GM21390 (cell line): ENCODE data around the gene SHH.
"Not testable (repeated sequence)": the region's sequence is repeated elsewhere in the genome, so short reads cannot be mapped to it uniquely, and the experiment has no call there.

Experiments used
- ATAC-seq: cut with Tn5 transposase; IDR thresholded peaks from one replicate; pipeline ENCODE4 v1.9.1; 2021; ENCODE audit not compliant: unreplicated experiment

The SHH gene

DNA sequence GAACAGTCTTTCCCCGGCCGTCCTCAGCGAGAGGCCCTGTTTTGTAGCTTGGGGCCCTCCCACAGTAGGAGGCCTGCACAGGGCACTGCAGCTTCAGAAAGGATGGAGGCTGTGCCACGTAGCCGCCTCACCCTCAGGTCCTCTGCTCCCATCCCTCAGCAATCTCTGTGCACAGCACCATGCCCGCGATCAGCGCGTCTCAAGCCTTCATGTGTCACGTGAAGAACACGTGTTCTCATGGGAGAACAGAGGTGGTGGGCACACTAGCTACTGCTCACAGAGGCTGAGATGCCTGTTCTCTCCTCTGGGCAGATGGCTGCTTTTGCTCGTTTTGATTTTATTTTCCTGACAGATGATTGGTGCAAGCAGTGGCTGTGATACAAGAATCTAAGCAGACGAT, 8.5 kb upstream of the SHH start:
- ATAC-seq: no peak

DNA sequence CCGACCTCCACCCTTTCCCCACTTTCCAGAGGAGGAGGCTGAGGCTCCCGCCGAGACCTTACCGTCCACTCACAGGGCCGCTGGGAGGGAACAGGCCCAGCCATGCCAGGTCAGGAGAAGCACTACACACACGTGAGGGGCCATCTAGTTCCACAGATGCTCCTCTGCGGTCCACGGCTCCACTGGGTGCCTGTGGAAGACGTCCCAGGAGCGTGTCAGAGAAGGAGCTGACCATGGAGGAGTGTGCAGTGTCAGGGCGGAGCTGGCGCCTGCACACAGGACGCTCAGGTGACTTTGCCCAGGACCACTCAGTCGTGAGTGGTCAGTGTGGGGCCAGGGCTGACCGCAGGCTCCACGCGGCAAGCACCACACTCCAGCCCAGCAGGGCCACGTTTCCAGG, 8.0 kb upstream of the SHH start:
- ATAC-seq: no peak

DNA sequence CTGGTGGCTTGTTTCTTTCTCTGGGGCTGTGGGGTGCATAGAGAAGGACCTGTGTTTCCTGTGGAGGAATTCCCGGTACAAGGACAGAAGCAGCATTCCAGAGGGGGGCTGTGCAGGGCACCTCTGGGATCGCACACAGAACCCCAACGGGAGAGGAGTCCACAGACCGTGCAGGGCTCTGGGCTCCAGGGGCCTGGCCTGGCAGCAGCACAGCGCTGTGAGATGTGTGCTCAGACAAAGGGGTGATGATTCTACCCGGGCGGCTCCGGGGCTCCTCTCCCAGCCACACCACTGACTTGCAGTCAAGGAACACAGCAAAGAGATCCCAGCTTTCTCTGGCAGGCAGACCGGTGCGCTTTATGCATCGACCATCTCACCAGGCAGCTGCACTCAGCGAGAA, 6.9 kb upstream of the SHH start:
- no peak for ATAC-seq

DNA sequence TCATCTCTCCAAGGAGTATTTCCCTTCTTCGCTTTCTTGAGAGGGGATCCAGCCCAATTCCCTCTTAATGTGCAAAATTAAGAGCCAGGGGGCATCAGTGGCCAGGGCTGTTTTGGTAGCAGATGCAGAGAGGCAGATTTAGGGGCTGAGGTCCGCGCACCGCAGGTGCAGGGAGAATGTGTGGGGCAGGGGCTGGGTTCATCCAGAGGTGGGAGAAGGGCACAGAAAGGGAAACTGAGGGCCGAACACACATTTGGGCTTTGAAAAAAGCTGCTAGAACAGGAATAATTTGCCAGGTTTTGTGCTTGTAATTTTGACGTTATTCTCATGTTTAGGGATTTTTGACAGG, 6.5 kb upstream of the SHH start:
- ATAC-seq: no peak

DNA sequence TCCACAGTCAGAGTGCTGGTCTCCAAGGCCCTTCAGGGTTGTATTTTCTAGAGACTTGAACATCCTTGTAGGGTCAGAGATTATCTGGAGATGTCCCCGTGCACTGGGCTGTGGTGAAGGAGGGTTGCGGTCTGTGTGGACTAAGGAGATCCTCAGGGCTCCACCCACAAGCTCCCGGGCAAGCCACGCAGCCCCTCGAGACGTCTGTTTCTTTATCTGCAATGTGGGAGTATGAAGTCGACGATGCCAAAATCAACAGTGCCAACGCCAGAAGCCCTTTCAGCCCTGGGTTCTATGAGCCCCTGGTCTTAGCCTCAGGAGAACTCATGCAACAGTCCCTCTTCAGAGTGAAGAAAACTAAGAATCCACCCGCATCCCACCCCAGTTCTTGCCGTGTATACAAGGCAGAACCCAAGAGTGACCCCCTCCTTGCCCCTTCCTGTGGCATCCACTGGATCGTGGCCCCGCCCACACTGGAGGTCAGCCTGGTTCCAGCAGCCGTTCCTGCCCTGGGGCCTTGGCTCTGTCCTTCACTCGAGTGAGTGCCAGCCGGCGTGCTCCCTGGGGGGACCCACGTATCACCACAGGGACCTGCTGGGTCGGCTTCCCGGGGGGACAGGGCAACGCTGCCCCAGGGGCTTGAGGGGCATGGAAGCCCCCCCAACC, 6.0 kb upstream of the SHH start:
- no peak for ATAC-seq

DNA sequence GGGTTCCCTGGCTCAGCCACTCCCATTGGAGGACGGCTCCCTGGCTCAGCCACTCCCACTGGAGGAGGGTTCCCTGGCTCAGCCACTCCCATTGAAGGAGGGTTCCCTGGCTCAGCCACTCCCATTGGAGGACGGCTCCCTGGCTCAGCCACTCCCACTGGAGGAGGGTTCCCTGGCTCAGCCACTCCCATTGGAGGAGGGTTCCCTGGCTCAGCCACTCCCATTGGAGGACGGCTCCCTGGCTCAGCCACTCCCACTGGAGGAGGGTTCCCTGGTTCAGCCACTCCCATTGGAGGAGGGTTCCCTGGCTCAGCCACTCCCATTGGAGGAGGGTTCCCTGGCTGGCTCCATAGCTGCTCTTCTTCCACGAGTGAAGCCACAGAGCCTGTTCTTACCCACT, 5.3 kb upstream of the SHH start:
- ATAC-seq: not testable (repeated sequence)

DNA sequence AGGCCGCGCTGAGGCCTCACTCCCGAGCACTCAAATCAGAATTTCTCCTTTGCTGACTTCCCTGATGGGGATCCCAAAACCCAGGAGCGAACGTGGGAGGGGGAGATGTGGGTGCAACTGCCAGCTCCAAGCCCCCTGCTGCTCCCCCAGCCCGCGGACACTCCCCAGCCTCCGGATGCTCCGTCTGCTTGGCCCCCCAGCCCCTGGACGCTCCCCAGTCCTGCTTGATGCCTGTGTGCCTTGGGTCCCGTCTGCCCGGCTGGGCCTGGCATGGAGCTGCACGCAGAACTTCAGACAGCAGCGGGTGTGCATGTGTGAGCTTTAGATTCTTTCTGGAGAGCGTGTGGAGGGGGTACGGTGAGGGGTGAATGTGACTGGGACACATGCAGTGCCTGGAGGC, 4.7 kb upstream of the SHH start:
- ATAC-seq: no peak

DNA sequence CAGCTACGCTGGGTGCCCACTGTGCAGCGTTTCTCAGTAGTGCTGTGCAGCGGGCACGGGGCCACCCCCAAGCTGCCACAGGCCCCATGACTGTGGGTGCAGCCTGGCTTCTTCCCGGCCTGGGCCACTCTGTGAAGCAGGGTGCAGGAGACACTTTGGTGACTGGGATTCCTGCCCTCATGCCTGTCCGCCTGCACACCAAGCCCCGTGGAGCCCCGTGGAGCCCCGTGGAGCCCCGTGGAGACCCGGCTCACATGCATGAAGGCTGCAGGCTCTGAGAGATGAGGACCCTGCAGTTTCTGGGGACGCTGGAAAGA, 3.9 kb upstream of the SHH start:
- ATAC-seq: no peak

DNA sequence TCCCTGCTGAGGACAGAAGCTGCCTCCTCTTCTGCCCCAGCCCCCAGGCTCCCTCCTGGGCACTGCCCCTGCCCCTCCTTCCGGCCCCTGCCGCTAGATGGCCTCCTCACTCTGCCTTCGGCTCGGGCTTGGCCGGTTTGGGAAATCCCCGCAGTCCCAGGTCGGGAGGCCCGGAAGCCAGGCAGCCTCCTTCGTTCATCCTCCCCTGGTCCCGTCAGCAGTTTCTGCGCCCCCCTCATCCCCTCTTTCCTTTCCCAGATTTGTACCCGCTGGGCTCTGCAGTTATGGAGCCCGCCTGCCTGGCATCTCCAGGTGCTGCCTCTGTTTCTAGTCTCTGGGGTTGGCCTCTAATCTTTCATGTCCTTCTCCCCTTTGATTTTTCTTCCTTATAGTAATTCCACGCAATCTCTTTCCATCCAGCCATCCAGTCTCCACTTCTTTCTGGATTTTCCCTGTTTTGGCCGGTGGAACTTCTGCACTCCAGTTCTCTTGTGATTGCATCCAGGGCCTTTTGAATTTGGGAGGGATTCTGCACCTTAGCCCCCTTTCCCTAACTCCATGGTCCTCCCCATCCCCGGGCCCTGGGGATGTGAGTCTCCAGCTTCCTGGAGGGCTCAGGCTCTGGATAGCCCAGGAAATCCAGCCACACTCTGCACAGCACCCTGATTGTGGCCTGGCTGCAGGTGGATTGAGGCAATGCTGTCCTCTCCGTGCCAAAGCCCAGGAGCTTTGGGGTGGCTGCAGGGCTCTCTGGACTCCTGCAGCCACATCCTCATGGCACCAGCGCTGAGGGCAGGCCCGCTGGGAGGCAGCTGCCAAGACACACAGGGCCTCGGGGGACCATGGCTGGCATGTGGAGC, 3.3 kb upstream of the SHH start:
- peak; percentile 92 for ATAC-seq

DNA sequence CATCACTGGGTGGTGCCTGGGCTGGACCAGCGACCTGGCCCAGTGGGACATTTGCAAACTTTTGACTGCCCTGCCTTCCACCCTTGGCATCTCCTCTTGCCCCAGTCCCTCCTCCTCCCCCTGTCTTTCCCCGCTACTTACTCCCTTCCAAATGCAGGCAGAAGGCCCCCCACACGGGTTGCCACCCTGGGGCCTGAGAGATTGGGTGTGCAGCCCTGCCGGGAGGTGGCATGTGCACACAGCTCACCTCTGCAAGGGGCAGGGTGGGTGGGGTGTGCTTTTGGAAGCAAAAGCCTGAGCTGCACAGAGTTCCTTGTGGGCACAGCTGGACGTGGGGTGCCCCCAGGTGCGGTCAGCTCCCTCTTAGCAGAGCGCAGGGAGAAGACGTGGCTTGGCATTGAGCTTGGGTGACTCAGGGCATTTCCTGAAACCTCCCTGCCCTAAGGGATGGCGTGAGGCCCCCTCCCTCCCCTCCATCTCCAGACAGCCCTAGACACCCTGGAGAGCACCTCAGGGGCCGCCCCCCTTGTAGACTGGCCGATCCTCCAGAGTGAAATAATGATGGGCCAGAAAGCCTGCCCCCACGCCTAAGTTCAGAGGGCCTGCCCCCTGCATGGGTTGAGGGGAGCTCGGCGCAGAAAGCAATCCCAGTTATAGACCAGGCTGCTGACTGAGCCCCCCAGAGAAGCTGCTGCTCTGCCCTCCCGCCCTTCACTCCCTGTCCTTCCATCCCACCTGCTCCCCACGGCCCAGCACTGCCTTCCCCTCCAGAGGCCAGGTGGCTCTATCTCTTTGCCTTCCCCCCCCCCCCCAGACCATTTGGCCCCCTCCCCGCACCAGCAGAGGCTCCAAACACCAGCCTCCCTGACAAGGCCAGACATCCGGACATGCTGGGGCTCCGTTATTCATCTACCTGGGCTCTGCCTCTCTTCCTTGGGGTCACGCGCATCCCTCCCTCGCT, 2.3 kb upstream of the SHH start:
- ATAC-seq: no peak

DNA sequence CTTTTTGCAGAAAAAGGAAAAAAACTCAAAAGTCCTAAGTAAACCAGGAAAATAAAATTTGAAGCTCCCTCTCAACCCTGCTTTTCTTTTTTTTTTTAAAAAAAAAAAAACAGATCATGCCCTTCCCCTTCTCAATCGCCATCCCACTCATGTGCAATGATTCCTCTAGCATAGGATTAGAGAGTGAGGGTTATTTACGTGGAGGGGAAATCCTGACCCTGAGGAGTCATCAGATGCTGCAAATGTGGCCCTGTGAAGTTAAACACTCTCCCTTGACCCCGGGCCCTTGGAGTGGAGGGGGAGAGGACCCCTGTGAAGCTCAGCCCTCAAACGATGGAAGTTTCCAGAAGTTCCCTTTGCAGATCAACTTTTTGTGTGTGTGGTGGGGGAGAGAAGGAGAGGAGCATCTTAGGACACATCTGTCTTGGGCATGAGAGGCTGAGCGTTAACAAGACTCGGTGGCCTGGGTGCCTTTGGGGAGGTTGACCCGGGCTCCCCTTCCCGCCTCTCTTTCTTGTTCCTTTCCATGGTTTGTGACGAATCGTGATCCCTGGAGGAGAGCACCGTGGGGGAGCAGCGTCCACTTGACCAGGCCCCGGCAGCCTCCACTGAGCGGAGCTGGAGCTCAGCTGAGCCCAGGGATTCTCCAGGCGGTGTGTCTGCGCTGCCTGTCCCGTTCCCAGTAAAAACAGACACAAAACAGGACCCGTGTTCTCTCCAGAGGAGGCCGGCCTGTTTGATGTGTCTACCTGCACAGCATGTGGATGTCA, 1.5 kb upstream of the SHH start:
- ATAC-seq: no peak

DNA sequence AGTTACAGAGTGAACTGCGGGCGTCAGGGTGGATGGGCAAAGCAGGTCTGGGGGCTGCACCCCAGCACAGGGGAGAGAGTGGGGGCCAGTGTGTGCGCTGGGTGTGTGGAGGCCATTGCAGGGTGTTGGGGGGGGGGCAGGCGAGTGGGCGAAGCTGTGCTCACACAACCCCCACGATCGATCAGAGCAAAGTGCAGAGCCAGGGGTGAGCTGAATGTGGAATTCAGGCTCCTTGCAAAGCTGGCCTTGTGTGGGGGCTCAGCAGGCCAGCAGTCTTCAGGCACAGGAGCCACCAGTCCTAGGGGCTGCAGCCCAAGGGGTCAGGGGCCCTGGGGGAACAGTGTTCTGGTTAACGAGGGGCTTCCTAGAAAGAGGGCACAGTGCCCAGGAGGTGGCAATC, 862 bp upstream of the SHH start:
- ATAC-seq: no peak

DNA sequence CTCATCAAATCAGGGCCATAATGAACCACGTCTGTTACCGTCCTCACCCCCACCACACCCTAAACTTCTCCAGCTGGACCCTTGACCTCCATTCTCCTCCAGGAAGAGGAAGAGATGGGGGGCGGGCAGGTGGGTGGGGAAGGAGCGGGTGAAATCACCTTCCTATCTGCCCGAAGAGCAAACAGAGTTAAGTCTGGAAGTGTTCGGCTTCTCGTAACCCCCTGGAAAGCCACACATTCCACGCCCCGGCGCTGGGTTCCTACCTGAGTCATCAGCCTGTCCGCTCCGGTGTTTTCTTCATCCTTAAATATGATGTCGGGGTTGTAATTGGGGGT, 736 bp downstream of the SHH start:
- no peak for ATAC-seq

DNA sequence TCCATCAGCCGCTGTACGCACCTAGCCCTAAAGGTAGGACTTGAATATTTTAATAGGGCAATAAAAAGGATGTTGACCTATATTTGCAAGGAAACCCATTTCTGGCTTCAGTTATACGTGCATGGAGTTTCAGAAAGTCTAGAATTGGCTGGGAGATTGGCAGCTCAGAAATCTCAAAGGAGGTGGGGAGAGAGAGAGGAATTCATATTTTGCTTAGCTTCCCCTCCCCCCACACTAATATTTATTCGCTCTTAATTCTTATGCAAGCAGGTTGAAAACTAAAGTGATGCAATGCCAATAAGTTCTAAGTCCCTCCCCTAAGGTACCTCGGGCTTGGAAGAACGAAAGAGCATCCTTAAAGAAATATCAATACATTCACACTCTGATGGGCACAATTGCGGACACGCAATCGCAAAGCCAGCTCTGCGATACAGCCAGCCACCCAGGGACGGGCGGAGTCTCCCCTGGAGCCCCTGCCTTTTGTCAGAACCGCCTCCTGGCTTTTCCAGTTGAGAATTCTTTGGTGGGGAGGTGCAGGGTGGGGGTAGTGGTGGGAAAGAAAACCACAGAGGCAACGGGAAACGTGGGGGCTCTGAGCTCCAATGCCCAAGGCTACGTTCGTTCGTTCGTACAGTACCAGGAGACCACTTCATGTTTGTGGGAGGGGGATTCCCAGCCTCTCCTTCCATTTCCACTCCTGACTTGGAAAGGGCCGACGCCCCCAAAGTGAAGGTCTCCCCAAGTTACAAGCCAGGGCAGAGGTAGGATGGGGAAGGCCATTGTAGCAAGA, 1.3 kb downstream of the SHH start:
- ATAC-seq: no peak

DNA sequence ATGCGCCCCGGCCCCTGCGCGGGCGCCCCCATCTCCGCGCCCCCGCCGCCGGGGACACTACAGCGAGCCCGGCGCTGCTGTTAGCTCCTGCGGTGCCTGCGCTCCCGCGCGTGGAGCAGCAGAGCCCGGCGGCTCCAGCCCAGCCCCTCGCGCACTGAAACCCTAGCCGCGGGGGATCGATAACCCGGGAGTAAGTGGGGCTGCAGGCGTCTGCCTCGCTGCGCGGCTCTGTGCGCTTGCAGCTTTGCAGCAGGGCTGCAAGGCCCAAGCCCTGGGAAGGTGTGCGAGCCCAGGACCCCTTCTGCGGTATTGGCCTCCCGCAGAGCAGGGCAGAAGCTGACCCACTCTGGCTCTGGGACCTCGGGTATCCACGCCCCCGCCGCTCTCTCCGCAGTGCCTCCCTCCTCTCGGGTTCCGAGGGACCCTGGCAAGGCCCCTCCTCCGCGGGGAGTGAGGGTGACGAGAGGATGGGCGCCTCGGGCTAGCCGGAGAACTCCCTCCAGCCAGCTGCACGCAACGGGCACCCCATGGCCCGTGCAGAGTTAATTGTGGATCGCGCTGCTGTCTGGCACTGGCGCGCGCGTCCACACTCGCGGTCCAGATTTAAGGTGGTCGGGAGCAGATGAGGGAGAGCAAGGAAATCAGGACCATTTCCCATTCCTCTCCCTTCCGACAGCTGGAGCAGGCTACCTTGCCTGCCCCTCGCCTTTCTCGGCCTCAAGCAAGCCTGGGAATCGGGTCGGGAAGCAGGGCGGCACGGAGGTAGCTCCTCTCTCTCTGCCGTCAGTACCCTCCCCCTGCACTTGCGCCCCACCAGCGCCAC, 2.1 kb downstream of the SHH start:
- ATAC-seq: no peak

DNA sequence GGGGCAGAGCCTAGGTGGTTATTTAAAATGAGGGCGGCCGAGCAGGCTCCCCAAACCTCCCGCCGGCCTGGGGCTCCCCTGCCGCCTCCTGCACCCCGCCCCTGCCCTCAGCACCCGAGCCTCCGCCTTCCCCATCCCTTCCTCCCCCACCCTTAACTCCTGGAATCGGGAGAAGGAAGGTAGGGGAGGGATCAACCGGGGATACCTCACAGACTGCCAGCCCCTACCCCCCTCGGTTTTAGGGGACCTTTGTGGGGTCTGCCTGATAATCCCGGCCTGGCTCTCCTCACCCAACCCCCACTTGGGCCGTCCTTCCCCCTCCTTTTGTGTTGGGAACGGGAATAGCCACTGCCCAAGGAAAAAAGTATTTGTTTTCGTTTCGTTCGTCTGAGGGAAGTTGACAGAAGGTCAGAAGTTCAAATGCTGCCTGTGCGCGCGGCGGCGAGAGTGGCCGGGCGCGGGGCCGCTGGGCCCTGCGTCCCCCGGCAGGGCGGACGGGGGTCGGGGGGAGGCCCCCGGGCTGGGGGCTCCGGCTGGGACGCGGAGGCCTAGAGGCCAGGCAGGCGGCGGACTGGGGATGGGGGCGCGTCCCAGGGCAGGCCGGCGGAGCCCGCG, 2.8 kb downstream of the SHH start:
- no peak for ATAC-seq

DNA sequence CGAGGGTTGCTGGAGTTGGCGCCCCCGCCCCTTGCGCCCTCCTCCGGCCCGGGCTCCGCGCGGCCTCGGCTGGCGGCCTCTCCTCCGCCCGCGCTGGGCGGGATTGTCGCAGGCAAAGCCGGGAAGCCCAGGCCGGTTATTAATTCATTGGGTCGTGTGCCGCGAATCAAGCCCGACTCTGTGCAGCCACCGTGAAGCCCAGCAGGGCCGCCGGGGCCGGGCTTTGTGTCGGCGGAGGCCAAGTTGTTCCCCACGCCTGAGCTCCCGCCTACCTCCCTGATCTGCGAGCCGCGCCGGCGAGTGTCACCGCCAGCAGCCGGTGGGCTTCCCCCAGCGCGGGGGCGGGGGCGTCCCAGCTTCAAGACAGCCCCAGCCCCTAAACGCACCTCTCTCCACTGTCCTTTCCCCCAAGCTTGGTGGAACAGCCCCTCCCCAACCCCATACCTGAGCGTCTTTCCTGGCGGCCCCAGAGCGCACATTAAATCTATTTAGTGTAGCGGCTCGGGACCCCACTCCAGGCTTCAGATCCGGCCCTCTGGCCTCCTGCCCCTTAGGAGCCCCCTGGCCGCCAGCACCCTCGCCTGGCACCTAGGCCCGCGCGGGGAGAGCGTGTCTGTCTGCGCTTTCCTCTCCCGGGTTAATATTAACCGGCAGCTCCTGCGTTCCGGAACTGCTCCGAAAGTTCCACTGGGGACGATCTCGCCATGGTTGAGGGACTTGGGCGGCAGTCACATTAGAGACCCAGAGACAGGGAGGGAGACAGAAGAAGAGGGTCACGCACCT, 3.5 kb downstream of the SHH start:
- no peak for ATAC-seq

DNA sequence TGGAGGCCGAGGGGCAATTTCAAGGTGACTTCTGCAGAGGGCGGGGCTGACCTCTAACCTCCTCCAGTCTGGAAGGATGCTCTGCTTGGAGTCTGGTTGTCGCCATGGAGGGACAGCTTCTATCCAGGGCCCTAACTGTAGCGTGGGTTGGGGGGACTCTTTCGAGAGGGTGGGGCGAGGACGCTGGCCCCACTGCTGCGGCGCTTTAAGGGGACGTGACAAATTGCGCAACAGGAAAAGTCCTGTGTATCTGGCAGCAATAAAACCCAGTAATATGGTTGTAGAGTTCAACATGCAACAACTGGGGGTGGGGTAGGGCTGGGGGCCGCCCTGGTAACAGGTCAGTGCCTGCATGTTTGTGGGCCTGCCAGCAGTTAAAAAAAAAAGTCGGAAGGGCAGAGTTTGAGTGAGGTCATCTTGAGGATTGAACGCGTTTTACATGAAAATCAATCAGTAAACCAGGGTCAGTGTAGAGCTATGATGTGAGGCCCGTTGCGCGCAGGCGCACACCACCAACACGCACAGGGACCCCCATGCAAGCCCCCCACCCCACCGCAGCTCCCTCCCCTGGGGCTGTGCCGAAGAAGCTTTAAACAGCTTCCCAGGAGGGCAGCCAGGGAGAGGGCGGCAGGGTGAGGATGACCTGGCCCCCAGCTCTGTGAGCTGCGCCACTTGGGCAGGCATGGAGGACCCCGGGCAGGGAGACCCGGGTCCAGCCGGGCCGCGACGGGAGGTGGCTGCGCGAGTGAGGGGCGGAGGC, 4.3 kb downstream of the SHH start:
- no peak for ATAC-seq
